HG02763 (cell line): ENCODE results near the gene BANF2.
A peak's percentile ranks its signal among the peaks of the same experiment; 100 is the strongest.
"Not testable (repeated sequence)": the region's sequence is repeated elsewhere in the genome, so short reads cannot be mapped to it uniquely, and the experiment has no call there.

ENCODE experiments used
- ATAC-seq: cut with Tn5 transposase; IDR thresholded peaks from one replicate; pipeline ENCODE4 v1.9.1; 2021; ENCODE audit warnings: mild to moderate bottlenecking, moderate library complexity; ENCODE audit not compliant: unreplicated experiment

Gene BANF2

GRCh38 chr20:17761604-17762003 lies 61.8 kb downstream of the BANF2 start:
- ATAC-seq: no peak

GRCh38 chr20:17762243-17762872 lies 62.6 kb downstream of the BANF2 start:
- no peak for ATAC-seq

GRCh38 chr20:17762873-17763557 lies 63.2 kb downstream of the BANF2 start:
- ATAC-seq: no peak

GRCh38 chr20:17765017-17765416 lies 65.3 kb downstream of the BANF2 start:
- ATAC-seq: no peak

- ATAC-seq: no peak
Observed at GRCh38 chr20:17765584-17765983, 65.8 kb downstream of the BANF2 start.

- no peak for ATAC-seq
Observed at GRCh38 chr20:17766226-17766625, 66.5 kb downstream of the BANF2 start.

GRCh38 chr20:17767624-17768023 lies 67.9 kb downstream of the BANF2 start:
- ATAC-seq: no peak

GRCh38 chr20:17768271-17768670 lies 68.5 kb downstream of the BANF2 start:
- ATAC-seq: no peak

GRCh38 chr20:17769716-17770115 lies 70.0 kb downstream of the BANF2 start:
- ATAC-seq: not testable (repeated sequence)

GRCh38 chr20:17771206-17772004 lies 71.6 kb downstream of the BANF2 start:
- no peak for ATAC-seq

GRCh38 chr20:17772005-17772343 lies 72.2 kb downstream of the BANF2 start:
- no peak for ATAC-seq

GRCh38 chr20:17773619-17774018 lies 73.9 kb downstream of the BANF2 start:
- ATAC-seq: no peak

- ATAC-seq: no peak
Observed at GRCh38 chr20:17775600-17775999, 75.8 kb downstream of the BANF2 start.

- no peak for ATAC-seq
Observed at GRCh38 chr20:17776551-17776950, 76.8 kb downstream of the BANF2 start.

GRCh38 chr20:17779011-17779410 lies 79.2 kb downstream of the BANF2 start:
- not testable (repeated sequence) for ATAC-seq

- ATAC-seq: peak; percentile 87
Observed at GRCh38 chr20:17782768-17783167, 83.0 kb downstream of the BANF2 start.

- ATAC-seq: no peak
Observed at GRCh38 chr20:17783671-17784070, 83.9 kb downstream of the BANF2 start.

- no peak for ATAC-seq
Observed at GRCh38 chr20:17785007-17785406, 85.2 kb downstream of the BANF2 start.
